ENCODE measurements around the gene NUBP2. TPM values are rescaled to one million over a fixed set of nuclear protein-coding genes. Genes with fewer than 3 reads are reported as not detected.
A peak's percentile ranks its signal among the peaks of the same experiment; 100 is the strongest.

NUBP2 gene
- total and polyA plus RNA-seq, 2 donors (not counting 3 experiments of a cell fraction or from before 2014, with no cell fraction given): 55.0 to 69.6 TPM

GRCh38 chr16:1774448-1774780 lies 8.3 kb upstream of the NUBP2 start:
- H3K9ac ChIP-seq (replicated peaks; ENCODE audit: extremely low read depth, insufficient read depth, low read length): no peak overlapping the region
- ChIA-PET CTCF (interaction anchor here (1.1 to 2.0 kb wide), 2 partner anchors 8 to 49 kb away, joined by 9 to 16 read pairs; partner anchors contain the start of genes NUBP2 and SPSB3), POLR2A (interaction anchor here (1.4 kb wide), 1 partner anchor 8 kb away, joined by 6 read pairs; the partner anchor contains the start of genes NUBP2 and SPSB3)
- H3K36me3 ChIP-seq (ENCODE audit: control insufficient read depth in 2 of 2, extremely low read depth in 1 of 2, insufficient read depth in 2 of 2, low read length in 2 of 2): peaks cover 0 to 34% of the 10 kb centered on the region in 2 experiments
- TF ChIP-seq JUN (IDR thresholded peaks at IDR 0.05; ENCODE audit: borderline replicate concordance, insufficient read depth, insufficient read length, low read depth): no peak
- TF ChIP-seq, protein P1, sequence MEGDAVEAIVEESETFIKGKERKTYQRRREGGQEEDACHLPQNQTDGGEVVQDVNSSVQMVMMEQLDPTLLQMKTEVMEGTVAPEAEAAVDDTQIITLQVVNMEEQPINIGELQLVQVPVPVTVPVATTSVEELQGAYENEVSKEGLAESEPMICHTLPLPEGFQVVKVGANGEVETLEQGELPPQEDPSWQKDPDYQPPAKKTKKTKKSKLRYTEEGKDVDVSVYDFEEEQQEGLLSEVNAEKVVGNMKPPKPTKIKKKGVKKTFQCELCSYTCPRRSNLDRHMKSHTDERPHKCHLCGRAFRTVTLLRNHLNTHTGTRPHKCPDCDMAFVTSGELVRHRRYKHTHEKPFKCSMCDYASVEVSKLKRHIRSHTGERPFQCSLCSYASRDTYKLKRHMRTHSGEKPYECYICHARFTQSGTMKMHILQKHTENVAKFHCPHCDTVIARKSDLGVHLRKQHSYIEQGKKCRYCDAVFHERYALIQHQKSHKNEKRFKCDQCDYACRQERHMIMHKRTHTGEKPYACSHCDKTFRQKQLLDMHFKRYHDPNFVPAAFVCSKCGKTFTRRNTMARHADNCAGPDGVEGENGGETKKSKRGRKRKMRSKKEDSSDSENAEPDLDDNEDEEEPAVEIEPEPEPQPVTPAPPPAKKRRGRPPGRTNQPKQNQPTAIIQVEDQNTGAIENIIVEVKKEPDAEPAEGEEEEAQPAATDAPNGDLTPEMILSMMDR (IDR thresholded peaks at IDR 0.05; ENCODE audit: extremely low read depth in 1 of 2, insufficient read depth in 1 of 2, low read depth in 1 of 2, low read length in 2 of 2): no peak
- TF ChIP-seq POLR2A (IDR thresholded peaks at IDR 0.05; ENCODE audit: low read depth, low read length): no peak
- H3K9me1 ChIP-seq (replicated peaks; ENCODE audit: control insufficient read depth, extremely low read depth, insufficient read depth, low read length): no peaks in the 10 kb centered on the region
- peak overlapping the region in 2 of 3 experiments; percentile 54 to 83 for H3K4me3 ChIP-seq (replicated peaks in 1 of 3; ENCODE audit: insufficient read depth in 1 of 3, low read depth in 1 of 3, low read length in 3 of 3)
- H3K27ac ChIP-seq (ENCODE audit: insufficient read depth, low read depth, low read length): no peak overlapping the region
- H3K27me3 ChIP-seq (ENCODE audit: control insufficient read depth in 2 of 2, insufficient read depth in 2 of 2, low read length in 2 of 2): no peaks in the 10 kb centered on the region
- no peak overlapping the region for H2AFZ ChIP-seq (ENCODE audit: low read depth, low read length)
- H3K79me2 ChIP-seq (ENCODE audit: control insufficient read depth, insufficient read depth, low read length): peaks cover 17% of the 10 kb centered on the region
- no peaks in the 10 kb centered on the region for H4K20me1 ChIP-seq (replicated peaks; ENCODE audit: control insufficient read depth, extremely low read depth, insufficient read depth, low read length)
- dilution Hi-C loops (cut with MboI; ENCODE audit: extremely low pct_ligation_motif_present, low sequenced_read_pairs): no loop called here
- intact Hi-C loops (cut with micrococcal nuclease): no loop called here
- peaks cover 19% of the 10 kb centered on the region for H3K4me1 ChIP-seq (ENCODE audit: control insufficient read depth, extremely low read depth, insufficient read depth, low read length)
- DNase-seq (ENCODE audit: low read depth, low spot score) (no peak), FAIRE-seq (no peak)
- no peaks in the 10 kb centered on the region for H3K9me3 ChIP-seq (replicated peaks; ENCODE audit: control insufficient read depth, insufficient read depth, low read length)
- no TSS peak for BruUV-seq (replicated peaks)
- H3K4me2 ChIP-seq (ENCODE audit: insufficient read depth, low read length): peak overlapping the region; percentile 45

- BruUV-seq (replicated peaks): no TSS peak
- FAIRE-seq: no peak
- Histone ChIP-seq H2AFZ (ENCODE audit: low read depth, low read length) (no peak overlapping the region), H3K4me1 (ENCODE audit: control insufficient read depth, extremely low read depth, insufficient read depth, low read length) (peaks cover 16% of the 10 kb centered on the region), H3K4me3 (replicated peaks in 1 of 3; ENCODE audit: insufficient read depth in 1 of 3, low read depth in 1 of 3, low read length in 3 of 3) (no peak overlapping the region), H3K9me1 (replicated peaks; ENCODE audit: control insufficient read depth, extremely low read depth, insufficient read depth, low read length) (no peaks in the 10 kb centered on the region), H3K27me3 (ENCODE audit: control insufficient read depth in 2 of 2, insufficient read depth in 2 of 2, low read length in 2 of 2) (no peaks in the 10 kb centered on the region), H4K20me1 (replicated peaks; ENCODE audit: control insufficient read depth, extremely low read depth, insufficient read depth, low read length) (no peaks in the 10 kb centered on the region), H3K27ac (ENCODE audit: insufficient read depth, low read depth, low read length) (no peak overlapping the region), H3K9me3 (replicated peaks; ENCODE audit: control insufficient read depth, insufficient read depth, low read length) (no peaks in the 10 kb centered on the region), H3K4me2 (ENCODE audit: insufficient read depth, low read length) (no peak overlapping the region), H3K36me3 (ENCODE audit: control insufficient read depth in 2 of 2, extremely low read depth in 1 of 2, insufficient read depth in 2 of 2, low read length in 2 of 2) (peaks cover 0 to 41% of the 10 kb centered on the region in 2 experiments), H3K79me2 (ENCODE audit: control insufficient read depth, insufficient read depth, low read length) (peaks cover 17% of the 10 kb centered on the region), H3K9ac (replicated peaks; ENCODE audit: extremely low read depth, insufficient read depth, low read length) (no peak overlapping the region)
- intact Hi-C loops (cut with micrococcal nuclease): no loop called here
- ChIA-PET POLR2A (interaction anchor here (1.4 kb wide), 1 partner anchor 7 kb away, joined by 6 read pairs; the partner anchor contains the start of genes NUBP2 and SPSB3), CTCF (no interaction called here)
- TF ChIP-seq MYC (IDR thresholded peaks at IDR 0.05; ENCODE audit: low read depth, low read length) (no peak), FOS (IDR thresholded peaks at IDR 0.05; ENCODE audit: borderline replicate concordance, insufficient read depth, low read length) (no peak), EZH2 (IDR thresholded peaks at IDR 0.05; ENCODE audit: borderline replicate concordance, low read depth, low read length, severe bottlenecking) (no peak), GATA2 (IDR thresholded peaks at IDR 0.05; ENCODE audit: insufficient read depth, insufficient read length, low read depth, low read length) (no peak), POLR2AphosphoS5 (IDR thresholded peaks at IDR 0.05; ENCODE audit: insufficient read depth, low read depth, low read length) (no peak), POLR2A (IDR thresholded peaks at IDR 0.05; ENCODE audit: low read depth, low read length) (no peak), JUN (IDR thresholded peaks at IDR 0.05; ENCODE audit: borderline replicate concordance, insufficient read depth, insufficient read length, low read depth) (no peak)
- TF ChIP-seq, protein P1 (IDR thresholded peaks at IDR 0.05; ENCODE audit: extremely low read depth in 1 of 2, insufficient read depth in 1 of 2, low read depth in 1 of 2, low read length in 2 of 2): no peak
- TF ChIP-seq, protein P2, sequence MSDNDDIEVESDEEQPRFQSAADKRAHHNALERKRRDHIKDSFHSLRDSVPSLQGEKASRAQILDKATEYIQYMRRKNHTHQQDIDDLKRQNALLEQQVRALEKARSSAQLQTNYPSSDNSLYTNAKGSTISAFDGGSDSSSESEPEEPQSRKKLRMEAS (IDR thresholded peaks at IDR 0.05; ENCODE audit: insufficient read depth, insufficient read length): no peak
- dilution Hi-C loops (cut with MboI; ENCODE audit: extremely low pct_ligation_motif_present, low sequenced_read_pairs): no loop called here
- DNase-seq (ENCODE audit: low read depth, low spot score): no peak
Measured at GRCh38 chr16:1775006-1775845, 7.5 kb upstream of the NUBP2 start.
